H9 (cell line): ENCODE data around the gene ERN1. TPM values are rescaled to one million over a fixed set of nuclear protein-coding genes. Genes with fewer than 3 reads are reported as not detected.

ENCODE experiments used
- DNase-seq: peaks from one replicate; pipeline ENCODE4 v3.0.0-alpha.2; 2017
- H2AFZ ChIP-seq: one replicate; pipeline ENCODE4 v1.6.1; 2013; ENCODE audit warnings: mild to moderate bottlenecking, low read length, control low read depth, moderate library complexity
- H2AK5ac ChIP-seq: 2 replicates; pipeline ENCODE4 v1.6.1; 2013; ENCODE audit warnings: low read length, control low read depth, mixed read lengths; ENCODE audit not compliant: insufficient read length
- H2BK120ac ChIP-seq: one replicate; pipeline ENCODE4 v1.6.1; 2013; ENCODE audit warnings: low read depth, mild to moderate bottlenecking, low read length, control low read depth, inconsistent platforms; ENCODE audit not compliant: poor library complexity, severe bottlenecking
- H2BK12ac ChIP-seq: 2 replicates; pipeline ENCODE4 v1.6.1; 2013; ENCODE audit warnings: low read length, control low read depth, mixed read lengths, low read depth; ENCODE audit not compliant: insufficient read length
- H2BK15ac ChIP-seq: 2 replicates; pipeline ENCODE4 v1.6.1; 2013; ENCODE audit warnings: low read depth, low read length, control low read depth
- H2BK20ac ChIP-seq: one replicate; pipeline ENCODE4 v1.6.1; 2013; ENCODE audit warnings: low read depth, mild to moderate bottlenecking, low read length, control low read depth, inconsistent platforms; ENCODE audit not compliant: poor library complexity, severe bottlenecking
- H2BK5ac ChIP-seq: 2 replicates; pipeline ENCODE4 v1.6.1; 2013; ENCODE audit warnings: low read length, control low read depth, mixed read lengths; ENCODE audit not compliant: insufficient read length
- H3K14ac ChIP-seq: 2 replicates; pipeline ENCODE4 v1.6.1; 2013; ENCODE audit warnings: low read length, control low read depth; ENCODE audit not compliant: insufficient read depth
- H3K18ac ChIP-seq: 2 replicates; pipeline ENCODE4 v1.6.1; 2013; ENCODE audit warnings: low read depth, mild to moderate bottlenecking, mixed read lengths, low read length, control low read depth; ENCODE audit not compliant: insufficient read length
- H3K23ac ChIP-seq: 2 replicates; pipeline ENCODE4 v1.6.1; 2013; ENCODE audit warnings: low read length, control low read depth, mixed read lengths, low read depth; ENCODE audit not compliant: insufficient read length
- H3K23me2 ChIP-seq: 2 replicates; pipeline ENCODE4 v1.6.1; 2013; ENCODE audit warnings: low read depth, mild to moderate bottlenecking, mixed read lengths, low read length, control low read depth; ENCODE audit not compliant: insufficient read length, poor library complexity, severe bottlenecking
- H3K27ac ChIP-seq: 2 replicates; pipeline ENCODE4 v1.5.1; 2013; ENCODE audit warnings: low read length, control low read depth, mixed read lengths, low read depth; ENCODE audit not compliant: insufficient read length
- H3K27me3 ChIP-seq: 2 replicates; pipeline ENCODE4 v1.6.1; 2013; ENCODE audit warnings: low read length, control low read depth, inconsistent platforms; ENCODE audit not compliant: insufficient read depth
- H3K4ac ChIP-seq: 2 replicates; pipeline ENCODE4 v1.6.1; 2013; ENCODE audit warnings: low read depth, mild to moderate bottlenecking, control low read depth, inconsistent platforms, low read length, moderate library complexity
- H3K4me1 ChIP-seq: 2 replicates; pipeline ENCODE4 v1.6.1; 2013; ENCODE audit warnings: low read length, control low read depth, inconsistent platforms; ENCODE audit not compliant: insufficient read depth
- H3K4me2 ChIP-seq: 2 replicates; pipeline ENCODE4 v1.6.1; 2013; ENCODE audit warnings: low read length, control low read depth, mixed read lengths; ENCODE audit not compliant: insufficient read length, insufficient read depth
- H3K56ac ChIP-seq: 2 replicates; pipeline ENCODE4 v1.6.1; 2013; ENCODE audit warnings: low read depth, mild to moderate bottlenecking, mixed read lengths, low read length, control low read depth; ENCODE audit not compliant: insufficient read length
- H3K79me1 ChIP-seq: 2 replicates; pipeline ENCODE4 v1.6.1; 2013; ENCODE audit warnings: low read depth, mild to moderate bottlenecking, moderate library complexity, low read length, control low read depth, inconsistent platforms; ENCODE audit not compliant: insufficient read depth, poor library complexity, severe bottlenecking
- H3K79me2 ChIP-seq: 2 replicates; pipeline ENCODE4 v1.6.1; 2013; ENCODE audit warnings: low read length, control low read depth, inconsistent platforms; ENCODE audit not compliant: insufficient read depth
- H3K9ac ChIP-seq: 2 replicates; pipeline ENCODE4 v1.6.1; 2013; ENCODE audit warnings: low read length, control low read depth, mixed read lengths; ENCODE audit not compliant: insufficient read length; ENCODE audit errors: extremely low read depth
- H3K9me3 ChIP-seq: one replicate; pipeline ENCODE4 v1.6.1; 2013; ENCODE audit warnings: low read depth, low read length, inconsistent platforms; ENCODE audit not compliant: control insufficient read depth
- H3T11ph ChIP-seq: one replicate; pipeline ENCODE4 v1.6.1; 2013; ENCODE audit warnings: mild to moderate bottlenecking, low read length, control low read depth, inconsistent platforms
- H4K20me1 ChIP-seq: one replicate; pipeline ENCODE4 v1.6.1; 2013; ENCODE audit not compliant: control insufficient read depth, insufficient read length, insufficient read depth
- H4K5ac ChIP-seq: 2 replicates; pipeline ENCODE4 v1.6.1; 2013; ENCODE audit warnings: low read depth, mild to moderate bottlenecking, mixed read lengths, low read length, control low read depth; ENCODE audit not compliant: insufficient read length
- H4K8ac ChIP-seq: replicated peaks from 2 replicates; pipeline ENCODE4 v1.6.1; 2013; ENCODE audit warnings: low read length, control low read depth, mixed read lengths, low read depth; ENCODE audit not compliant: insufficient read length
- H4K91ac ChIP-seq: 2 replicates; pipeline ENCODE4 v1.6.1; 2013; ENCODE audit warnings: low read depth, mild to moderate bottlenecking, moderate library complexity, mixed read lengths, low read length, control low read depth; ENCODE audit not compliant: insufficient read length
- H3K27ac Mint-ChIP-seq, 3 experiments: 2 replicates in 2 of 3; 3 replicates in 1 of 3; pipeline ENCODE4 v1.8.0; 2020 to 2021; ENCODE audit warnings: mixed read lengths in 3 of 3, mild to moderate bottlenecking in 1 of 3, moderate library complexity in 1 of 3
- H3K27me3 Mint-ChIP-seq: 2 replicates; pipeline ENCODE4 v1.8.0; 2021; ENCODE audit warnings: low read depth, mild to moderate bottlenecking, moderate library complexity, mixed read lengths
- H3K36me3 Mint-ChIP-seq, 3 experiments: 2 replicates in 2 of 3; 3 replicates in 1 of 3; pipeline ENCODE4 v1.8.0; 2020 to 2021; ENCODE audit warnings: low read depth in 3 of 3, mixed read lengths in 3 of 3; ENCODE audit not compliant: insufficient read depth in 1 of 3
- H3K4me1 Mint-ChIP-seq, 2 experiments: 2 replicates each; pipeline ENCODE4 v1.8.0; 2020; ENCODE audit warnings: mixed read lengths in 2 of 2
- H3K4me3 Mint-ChIP-seq, 2 experiments: 2 replicates in 1 of 2; 3 replicates in 1 of 2; pipeline ENCODE4 v1.8.0; 2020 to 2021; ENCODE audit warnings: mild to moderate bottlenecking in 2 of 2, mixed read lengths in 2 of 2, moderate library complexity in 1 of 2
- H3K9me3 Mint-ChIP-seq, 2 experiments: 2 replicates in 1 of 2; 3 replicates in 1 of 2; pipeline ENCODE4 v1.8.0; 2020; ENCODE audit warnings: mild to moderate bottlenecking in 2 of 2, mixed read lengths in 2 of 2, moderate library complexity in 1 of 2
- CTCF ChIP-seq: fragments of 200-600 bp; sonication (generic); conservative IDR thresholded peaks from 3 replicates; pipeline ENCODE4 v1.8.0; 2021; ENCODE audit warnings: antibody characterized with exemption, mild to moderate bottlenecking
- WGBS: extraction: QIAGEN DNeasy Blood & Tissue Kit; methylation state at CpG from one replicate; pipeline ENCODE4 v1.1.7; 2013; ENCODE audit warnings: missing lambda C conversion rate, low lambda C conversion rate, mixed read lengths; ENCODE audit not compliant: insufficient read length; ENCODE audit errors: extremely low coverage; 5-methylcytosine and 5-hydroxymethylcytosine counted together
- total RNA-seq: library from RNA; stranded (reverse); gene quantifications from 2 replicates; pipeline ENCODE4 v1.2.1, GENCODE V29; 2021

Gene ERN1
- total RNA-seq, 1 experiment from 2014 or later = 5.0 TPM

- Histone ChIP-seq H3T11ph (no peak overlapping the region), H3K56ac (no peak overlapping the region), H2AK5ac (no peak overlapping the region), H3K18ac (no peak overlapping the region), H2AFZ (no peak overlapping the region), H4K91ac (no peak overlapping the region), H3K9ac (no peak overlapping the region), H3K23ac (no peak overlapping the region), H3K4me2 (no peak overlapping the region), H3K4ac (no peak overlapping the region), H3K23me2 (no peaks in the 10 kb centered on the region), H2BK20ac (no peak overlapping the region), H3K27ac (no peak overlapping the region), H3K9me3 (no peaks in the 10 kb centered on the region), H2BK5ac (no peak overlapping the region), H3K4me1 (no peaks in the 10 kb centered on the region; the same call in 1 of the 2 replicates), H4K5ac (no peak overlapping the region), H3K27me3 (no peaks in the 10 kb centered on the region), H2BK12ac (no peak overlapping the region), H2BK120ac (no peak overlapping the region), H4K8ac (no peak overlapping the region), H3K79me2 (no peaks in the 10 kb centered on the region), H3K14ac (no peak overlapping the region), H3K79me1 (no peaks in the 10 kb centered on the region), H2BK15ac (no peak overlapping the region), H4K20me1 (no peaks in the 10 kb centered on the region)
- Mint-ChIP-seq H3K36me3 (no peaks in the 10 kb centered on the region; a peak in 2 of 7 replicates), H3K4me3 (no peak overlapping the region), H3K27me3 (no peaks in the 10 kb centered on the region), H3K9me3 (no peaks in the 10 kb centered on the region), H3K4me1 (peaks cover 7 to 8% of the 10 kb centered on the region in 2 experiments), H3K27ac (no peak overlapping the region)
- TF ChIP-seq CTCF = no peak
- no peak for DNase-seq
- WGBS = no CpG with 5 or more reads among the region's 6 CpGs
Observed at GRCh38 chr17:64163468-64163867, 33.5 kb upstream of the ERN1 start.
